Measurements from ENCODE around the gene JADE2. TPM values are rescaled to one million over a fixed set of nuclear protein-coding genes. Genes with fewer than 3 reads are reported as not detected.
A peak's percentile ranks its signal among the peaks of the same experiment; 100 is the strongest.

Gene JADE2
- total RNA-seq, 1 donor from 2014 or later: 9.0 TPM

GRCh38 chr5:134530301-134531077, 5.0 kb downstream of the JADE2 start:
- no peak for DNase-seq

GRCh38 chr5:134533115-134533815, 7.8 kb downstream of the JADE2 start:
- no peak for DNase-seq

- DNase-seq: no peak
These were observed 8.7 kb downstream of the JADE2 start for GRCh38 chr5:134534058-134534725.

- no peak for DNase-seq
These were observed 9.2 kb downstream of the JADE2 start for GRCh38 chr5:134534726-134535110.

- DNase-seq: no peak
These were observed 11.4 kb downstream of the JADE2 start for GRCh38 chr5:134536876-134537275.

- no peak for DNase-seq
These were observed 11.8 kb downstream of the JADE2 start for GRCh38 chr5:134537297-134537696.

- no peak for DNase-seq
These were observed 12.8 kb downstream of the JADE2 start for GRCh38 chr5:134538296-134538695.

- DNase-seq: no peak
These were observed 14.3 kb downstream of the JADE2 start for GRCh38 chr5:134539732-134540131.

GRCh38 chr5:134540747-134541733, 15.6 kb downstream of the JADE2 start:
- no peak for DNase-seq

- DNase-seq: no peak
These were observed 16.4 kb downstream of the JADE2 start for GRCh38 chr5:134541736-134542376.

GRCh38 chr5:134543820-134544614, 18.5 kb downstream of the JADE2 start:
- no peak for DNase-seq

- DNase-seq: peak; percentile 57
These were observed 19.8 kb downstream of the JADE2 start for GRCh38 chr5:134545070-134545868.

GRCh38 chr5:134547066-134547465, 21.6 kb downstream of the JADE2 start:
- DNase-seq: no peak

- no peak for DNase-seq
These were observed 22.1 kb downstream of the JADE2 start for GRCh38 chr5:134547579-134547978.

GRCh38 chr5:134547999-134548658, 22.7 kb downstream of the JADE2 start:
- no peak for DNase-seq

GRCh38 chr5:134549714-134550113, 24.2 kb downstream of the JADE2 start:
- DNase-seq: no peak

- DNase-seq: no peak
These were observed 25.1 kb downstream of the JADE2 start for GRCh38 chr5:134550271-134551214.

- DNase-seq: no peak
These were observed 26.4 kb downstream of the JADE2 start for GRCh38 chr5:134551901-134552300.

All from skin of body (tissue), 2 donors.